Body of pancreas (tissue), 4 donors: ENCODE results near the gene LINC01488. TPM values are rescaled to one million over a fixed set of nuclear protein-coding genes. Genes with fewer than 3 reads are reported as not detected.

Source experiments
- ATAC-seq: fragments of 150-250 bp; one replicate; pipeline ENCODE4 v1.9.1; 2016
- DNase-seq, 4 donors: peaks; one replicate each; pipeline ENCODE4 v3.0.0-alpha.2; 2019
- H3K27ac ChIP-seq, 4 donors: fragments of 200-600 bp; sonication (generic); 1 replicate in 3 of 4; 2 replicates in 1 of 4; pipeline versions ENCODE4 v1.5.1 to v1.6.1; 2016 to 2019; ENCODE audit warnings: mild to moderate bottlenecking in 1 of 4, mixed read lengths in 1 of 4, moderate library complexity in 1 of 4
- H3K27me3 ChIP-seq, 2 donors: fragments of 200-600 bp; sonication (generic); one replicate each; pipeline ENCODE4 v1.6.0; 2016; ENCODE audit warnings: mild to moderate bottlenecking in 1 of 2
- H3K36me3 ChIP-seq, 2 donors: fragments of 200-600 bp; sonication (generic); replicated peaks in 1 of 2; 2 replicates each; pipeline ENCODE4 v1.5.1; 2016; ENCODE audit warnings: low read depth in 2 of 2; ENCODE audit not compliant: insufficient read depth in 1 of 2
- H3K4me1 ChIP-seq: fragments of 200-600 bp; sonication (generic); one replicate; pipeline ENCODE4 v1.6.0; 2016
- H3K4me3 ChIP-seq, 2 donors: fragments of 200-600 bp; sonication (generic); 1 replicate in 1 of 2; 2 replicates in 1 of 2; pipeline ENCODE4 v1.5.1; 2016 to 2019
- H3K9me3 ChIP-seq, 3 donors: fragments of 200-600 bp; sonication (generic); 1 replicate in 2 of 3; 2 replicates in 1 of 3; pipeline ENCODE4 v1.5.1; 2016
- POLR2A ChIP-seq, 3 donors: fragments of 450-650 bp; IDR thresholded peaks; one replicate each; pipeline ENCODE4 v1.6.1; 2016; ENCODE audit warnings: antibody characterized with exemption in 3 of 3, mild to moderate bottlenecking in 2 of 3
- WGBS, 2 donors: methylation state at CpG; one replicate each; pipeline ENCODE4 v1.1.5; 2017; 5-methylcytosine and 5-hydroxymethylcytosine counted together
- intact Hi-C: fragments of 100-400 bp; cut with DNase I; formaldehyde crosslinking; loops from one replicate; pipeline ENCODE4 v1.15.1; 2023
- total RNA-seq, 2 donors: library from RNA; depleted of rRNA; stranded (reverse); fragments of >200 nt; gene quantifications; one replicate each; pipeline ENCODE4 v1.1.0, GENCODE V29; 2016
- TF ChIP-seq, protein P1 (sequence below), 7 experiments: fragments of 450-650 bp in 4 of 7; fragments of 200-600 bp in 3 of 7; sonication (generic) in 3 of 7; IDR thresholded peaks; one replicate each; pipeline ENCODE4 v1.5.1; 2016 to 2019; ENCODE audit warnings: antibody characterized with exemption in 7 of 7

LINC01488 gene
- total RNA-seq, 2 donors from 2014 or later = not detected

GRCh38 chr11:69477086-69477485 lies 4.4 kb upstream of the LINC01488 start:
- WGBS, 2 donors = 69 to 77% methylated on average over 10 to 16 of the region's 16 CpGs
- DNase-seq (no peak), ATAC-seq (no peak)
- Histone ChIP-seq H3K36me3 (no peaks in the 10 kb centered on the region), H3K9me3 (peaks cover 0 to 11% (median 0%) of the 10 kb centered on the region in 3 donors), H3K4me1 (peaks cover 17% of the 10 kb centered on the region), H3K27me3 (no peaks in the 10 kb centered on the region), H3K27ac (no peak overlapping the region), H3K4me3 (no peak overlapping the region)
- TF ChIP-seq POLR2A (IDR thresholded peaks at IDR 0.05) = no peak
- TF ChIP-seq, protein P1, sequence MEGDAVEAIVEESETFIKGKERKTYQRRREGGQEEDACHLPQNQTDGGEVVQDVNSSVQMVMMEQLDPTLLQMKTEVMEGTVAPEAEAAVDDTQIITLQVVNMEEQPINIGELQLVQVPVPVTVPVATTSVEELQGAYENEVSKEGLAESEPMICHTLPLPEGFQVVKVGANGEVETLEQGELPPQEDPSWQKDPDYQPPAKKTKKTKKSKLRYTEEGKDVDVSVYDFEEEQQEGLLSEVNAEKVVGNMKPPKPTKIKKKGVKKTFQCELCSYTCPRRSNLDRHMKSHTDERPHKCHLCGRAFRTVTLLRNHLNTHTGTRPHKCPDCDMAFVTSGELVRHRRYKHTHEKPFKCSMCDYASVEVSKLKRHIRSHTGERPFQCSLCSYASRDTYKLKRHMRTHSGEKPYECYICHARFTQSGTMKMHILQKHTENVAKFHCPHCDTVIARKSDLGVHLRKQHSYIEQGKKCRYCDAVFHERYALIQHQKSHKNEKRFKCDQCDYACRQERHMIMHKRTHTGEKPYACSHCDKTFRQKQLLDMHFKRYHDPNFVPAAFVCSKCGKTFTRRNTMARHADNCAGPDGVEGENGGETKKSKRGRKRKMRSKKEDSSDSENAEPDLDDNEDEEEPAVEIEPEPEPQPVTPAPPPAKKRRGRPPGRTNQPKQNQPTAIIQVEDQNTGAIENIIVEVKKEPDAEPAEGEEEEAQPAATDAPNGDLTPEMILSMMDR (IDR thresholded peaks at IDR 0.05) = no peak
- intact Hi-C loops = no loop called here

DNA sequence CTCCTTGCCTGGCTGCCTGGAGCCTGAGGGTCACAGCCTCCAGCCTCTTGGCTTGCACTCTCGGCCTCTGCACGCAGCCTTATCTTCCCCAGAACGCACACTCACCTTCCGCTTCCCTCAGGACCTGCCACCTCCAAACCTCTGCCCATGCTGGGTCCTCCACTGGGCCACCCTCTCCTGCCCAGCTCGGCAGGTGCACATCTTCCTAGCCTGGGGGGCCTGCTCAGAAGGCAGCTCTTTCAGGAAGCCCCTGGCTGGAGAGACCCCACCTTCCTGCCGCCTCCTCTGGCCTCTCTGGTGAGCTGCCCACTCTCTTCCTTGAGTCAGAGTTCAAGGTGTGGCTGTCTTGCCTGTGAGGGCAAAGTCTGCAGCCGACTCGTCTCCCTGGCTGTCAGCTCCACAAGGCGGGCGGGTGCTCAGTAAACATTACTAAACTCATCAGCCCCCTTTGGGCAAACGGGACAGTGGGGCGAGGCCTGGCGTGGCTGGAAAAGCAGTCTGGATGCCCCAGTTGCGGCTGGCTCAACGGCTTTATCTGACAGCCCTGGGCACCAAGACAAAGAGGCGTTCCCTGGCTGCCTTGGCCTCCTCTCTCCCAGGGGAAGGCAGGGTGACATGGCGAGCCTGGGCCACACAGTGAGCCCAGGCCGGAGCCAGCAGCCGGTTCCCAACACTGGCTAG lies 1.7 kb upstream of the LINC01488 start:
- H3K9me3 ChIP-seq = no peaks in the 10 kb centered on the region
- ATAC-seq (peak; percentile 54), DNase-seq (peak in 3 of 4 donors; percentile 8 to 49 (median 35))
- peak overlapping the region in 2 of 4 donors; percentile 36 to 40 for H3K27ac ChIP-seq
- TF ChIP-seq, protein P1 (IDR thresholded peaks at IDR 0.05) = no peak
- TF ChIP-seq POLR2A (IDR thresholded peaks at IDR 0.05) = no peak
- no peak overlapping the region for H3K4me3 ChIP-seq
- H3K36me3 ChIP-seq = no peaks in the 10 kb centered on the region
- peaks cover 17% of the 10 kb centered on the region for H3K4me1 ChIP-seq
- H3K27me3 ChIP-seq = no peaks in the 10 kb centered on the region
- intact Hi-C loops = no loop called here
- 30 to 34% methylated on average over 8 to 19 of the region's 19 CpGs for WGBS, 2 donors

DNA sequence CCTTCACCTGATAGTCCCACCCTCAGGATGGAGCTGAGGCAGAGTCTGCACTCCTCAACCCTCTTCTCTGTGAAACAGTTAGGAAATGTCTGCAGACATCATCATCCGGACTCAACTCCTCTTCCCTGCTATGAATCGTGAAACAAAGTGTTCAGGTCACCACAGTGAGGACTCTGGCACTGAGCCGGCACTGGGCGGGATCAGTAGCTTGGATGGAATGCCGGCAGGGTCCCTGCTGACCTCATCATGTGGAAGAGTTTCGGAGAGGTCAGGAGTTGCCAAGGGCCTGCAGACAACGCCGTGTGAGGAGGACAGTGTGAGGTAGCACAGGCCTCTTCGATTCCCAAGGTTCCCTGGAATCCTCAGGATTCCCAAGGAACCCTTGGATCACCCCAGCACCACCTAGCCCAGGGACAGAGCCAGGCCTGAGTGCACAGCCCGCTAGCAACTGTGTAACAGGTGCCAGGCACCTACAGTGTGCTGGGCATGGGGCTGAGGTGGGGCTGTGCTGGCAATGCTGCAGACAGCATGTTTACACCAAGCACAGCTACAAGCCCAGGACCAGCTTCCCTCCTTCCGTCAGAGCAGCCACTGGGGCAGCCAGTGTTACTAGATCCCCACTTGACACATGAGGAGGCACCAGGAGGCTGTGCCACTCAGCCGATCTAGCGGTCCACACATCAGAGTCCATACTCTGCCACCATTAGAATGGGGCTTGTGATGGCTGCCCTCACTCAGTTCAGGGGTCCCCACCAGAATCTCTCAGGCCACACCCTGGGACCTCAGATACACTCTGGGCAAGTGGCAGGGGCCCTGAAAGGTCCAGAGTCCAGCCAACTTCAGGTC lies 693 bp upstream of the LINC01488 start:
- ATAC-seq (peak; percentile 65), DNase-seq (peak; percentile 46 to 75 (median 60))
- Histone ChIP-seq H3K27ac (peak overlapping the region in 2 of 4 donors; percentile 36 to 40), H3K4me1 (peaks cover 17% of the 10 kb centered on the region), H3K4me3 (no peak overlapping the region), H3K27me3 (no peaks in the 10 kb centered on the region), H3K9me3 (no peaks in the 10 kb centered on the region), H3K36me3 (no peaks in the 10 kb centered on the region)
- TF ChIP-seq, protein P1 (IDR thresholded peaks at IDR 0.05) = no peak
- no peak for TF ChIP-seq POLR2A (IDR thresholded peaks at IDR 0.05)
- WGBS, 2 donors = 38 to 55% methylated on average over 4 to 13 of the region's 13 CpGs
- intact Hi-C loops = no loop called here

- Histone ChIP-seq H3K27me3 (no peaks in the 10 kb centered on the region), H3K27ac (no peak overlapping the region), H3K4me1 (peaks cover 17% of the 10 kb centered on the region), H3K36me3 (no peaks in the 10 kb centered on the region), H3K9me3 (no peaks in the 10 kb centered on the region), H3K4me3 (no peak overlapping the region)
- WGBS, 2 donors = 51 to 63% methylated on average over 2 of the region's 2 CpGs
- TF ChIP-seq POLR2A (IDR thresholded peaks at IDR 0.05) = no peak
- TF ChIP-seq, protein P1 (IDR thresholded peaks at IDR 0.05) = no peak
- no peak for DNase-seq
- no peak for ATAC-seq
- intact Hi-C loops = no loop called here
These were observed 859 bp downstream of the LINC01488 start for GRCh38 chr11:69482322-69482721.
